KBM-7 (cell line): Measurements from ENCODE around the gene PLCB4.

Experiments
- DNase-seq: peaks from one replicate; pipeline ENCODE4 v3.0.0-alpha.2; 2015
- in situ Hi-C: fragments of 300-500 bp; cut with MboI; formaldehyde crosslinking; loops from 2 replicates; pipeline ENCODE4 v1.14.3; 2020; ENCODE audit warnings: low sequenced_read_pairs, low pct_unique_long_range_greater_than_20kb, mixed read lengths

Gene PLCB4

GRCh38 chr20:9281803-9282202 is 212.9 kb downstream of the PLCB4 start:
- no peak for DNase-seq
- in situ Hi-C loops = no loop called here

DNA sequence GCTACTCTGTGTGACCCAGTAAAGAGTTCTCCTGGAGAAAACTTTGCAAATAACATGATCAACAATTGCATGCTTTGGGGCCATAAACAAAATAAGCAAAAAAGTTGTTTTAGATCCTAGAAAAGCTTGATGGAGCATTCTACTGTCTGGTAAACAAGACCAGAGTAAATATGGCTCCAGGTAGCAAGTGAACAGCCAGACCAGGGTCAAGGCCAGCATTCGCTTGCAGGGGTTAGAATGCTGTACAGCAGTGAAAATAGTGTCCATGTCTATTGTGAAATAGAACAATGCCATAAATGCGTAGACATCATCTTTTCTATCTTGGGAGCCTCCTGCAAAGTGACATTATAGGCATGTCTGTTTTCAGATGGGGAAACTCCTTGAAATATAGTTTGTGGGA is 216.7 kb downstream of the PLCB4 start:
- no peak for DNase-seq
- in situ Hi-C loops = no loop called here

GRCh38 chr20:9286501-9287461 is 217.9 kb downstream of the PLCB4 start:
- no peak for DNase-seq
- in situ Hi-C loops = no loop called here

DNA sequence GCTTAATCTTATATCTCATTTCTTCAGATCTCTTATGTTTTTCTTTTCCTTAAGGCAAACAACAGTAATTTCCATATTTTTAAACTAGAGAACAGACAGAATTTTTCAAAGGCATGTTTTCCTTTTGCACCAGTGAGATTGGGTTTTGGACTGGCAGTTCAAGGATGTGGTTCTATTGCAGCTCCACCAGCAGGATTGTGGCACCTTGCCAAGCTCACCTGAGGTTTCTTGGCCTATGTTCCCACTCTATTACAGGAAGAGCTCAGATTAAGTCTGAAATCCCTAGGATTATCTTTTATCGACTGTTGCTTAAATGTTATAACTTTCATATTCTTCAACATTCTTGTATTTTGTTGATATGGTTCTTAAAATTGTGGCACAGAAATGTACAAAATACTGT is 218.9 kb downstream of the PLCB4 start:
- in situ Hi-C loops = no loop called here
- no peak for DNase-seq

GRCh38 chr20:9290331-9290730 is 221.4 kb downstream of the PLCB4 start:
- DNase-seq = no peak
- in situ Hi-C loops = no loop called here

- in situ Hi-C loops = no loop called here
- no peak for DNase-seq
These were observed 224.3 kb downstream of the PLCB4 start for GRCh38 chr20:9293145-9293544.

DNA sequence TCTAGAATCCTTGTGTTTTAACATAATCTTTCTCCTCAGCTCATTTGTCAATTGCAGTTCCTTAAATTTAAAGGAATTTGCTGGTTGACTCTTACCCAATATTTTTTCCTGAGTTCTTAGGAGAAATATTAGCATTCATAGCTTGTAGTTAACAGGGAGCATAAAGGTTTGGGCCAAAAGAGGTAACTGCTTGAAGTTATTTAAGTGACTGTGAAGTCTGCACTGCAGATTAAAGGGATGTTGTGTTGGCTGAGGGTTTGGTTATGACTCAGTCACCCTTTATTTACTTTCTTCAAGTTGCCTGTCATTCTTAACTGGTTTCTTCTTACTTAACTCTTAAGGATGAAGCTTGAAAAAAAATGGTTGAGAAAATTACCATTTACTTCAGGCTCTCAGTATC is 225.2 kb downstream of the PLCB4 start:
- in situ Hi-C loops = no loop called here
- DNase-seq = no peak

DNA sequence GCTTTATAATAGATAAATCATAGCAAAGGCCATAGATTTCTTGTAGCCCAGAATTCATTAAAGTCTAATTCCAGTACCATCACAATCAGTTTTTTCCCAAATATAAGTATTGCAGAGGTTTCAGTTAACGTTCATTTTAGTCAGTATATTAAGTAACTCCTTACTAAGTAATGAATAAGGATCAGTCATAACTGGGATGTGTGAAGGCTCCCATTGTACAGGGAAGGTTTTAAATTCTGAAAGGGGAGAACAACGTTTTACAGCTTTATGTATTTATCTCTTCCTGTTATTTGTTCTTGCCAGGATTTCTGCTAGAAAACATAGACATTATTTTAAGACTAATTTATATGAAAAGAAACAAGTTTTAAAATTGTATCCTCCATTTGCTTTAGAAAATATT is 230.0 kb downstream of the PLCB4 start:
- DNase-seq = no peak
- in situ Hi-C loops = no loop called here

- no peak for DNase-seq
- in situ Hi-C loops = no loop called here
These were observed 231.2 kb downstream of the PLCB4 start for GRCh38 chr20:9300080-9300479.

GRCh38 chr20:9300534-9300933 is 231.6 kb downstream of the PLCB4 start:
- in situ Hi-C loops = no loop called here
- DNase-seq = no peak

DNA sequence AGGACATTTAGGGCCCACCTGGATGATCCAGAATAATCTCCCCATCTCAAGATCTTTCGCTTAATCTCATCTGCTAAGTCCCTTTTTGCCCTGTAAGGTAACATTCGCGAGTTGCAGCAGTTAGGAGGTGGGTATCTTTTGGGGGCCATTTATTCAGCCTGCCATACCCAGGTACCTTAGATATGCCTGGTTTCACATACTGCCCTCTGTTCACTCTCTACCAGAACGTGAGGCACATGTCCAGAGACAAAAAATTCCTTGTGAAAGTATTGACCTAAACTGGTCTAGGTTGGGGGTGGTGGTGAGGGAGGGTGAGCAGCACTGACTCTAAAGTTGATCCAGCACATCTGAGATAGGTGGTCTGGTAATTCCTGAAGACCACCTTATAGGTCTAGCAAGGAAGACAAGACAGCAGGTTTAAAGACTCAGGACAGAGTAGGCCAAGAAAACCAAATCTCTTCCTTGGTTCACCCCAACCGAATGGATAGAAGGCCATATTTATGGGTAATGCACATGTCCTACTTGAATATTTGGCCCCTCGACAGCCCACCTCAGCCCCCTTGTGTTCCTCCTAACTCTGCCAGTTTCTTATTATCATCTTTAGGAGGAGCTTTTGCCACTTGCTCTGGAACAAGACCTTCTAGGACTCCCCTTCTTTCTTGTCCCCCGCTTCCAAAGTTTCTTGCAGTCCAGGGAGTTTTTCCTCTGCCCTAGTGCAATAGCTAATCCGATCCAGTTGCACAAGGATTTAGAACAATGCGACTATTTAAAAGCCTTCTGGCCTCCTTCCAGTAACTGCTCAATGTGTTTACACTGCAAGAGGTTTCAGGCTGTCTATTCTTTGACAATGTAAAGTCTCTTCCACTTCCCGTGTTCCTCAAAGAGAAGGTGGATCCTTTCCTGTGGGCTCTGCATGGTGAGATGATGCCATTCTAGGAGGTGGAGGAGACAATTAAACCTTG is 232.5 kb downstream of the PLCB4 start:
- in situ Hi-C loops = no loop called here
- no peak for DNase-seq

- in situ Hi-C loops = no loop called here
- DNase-seq = no peak
These were observed 233.2 kb downstream of the PLCB4 start for GRCh38 chr20:9302091-9302462.

GRCh38 chr20:9306521-9306920 is 237.6 kb downstream of the PLCB4 start:
- no peak for DNase-seq
- in situ Hi-C loops = no loop called here

DNA sequence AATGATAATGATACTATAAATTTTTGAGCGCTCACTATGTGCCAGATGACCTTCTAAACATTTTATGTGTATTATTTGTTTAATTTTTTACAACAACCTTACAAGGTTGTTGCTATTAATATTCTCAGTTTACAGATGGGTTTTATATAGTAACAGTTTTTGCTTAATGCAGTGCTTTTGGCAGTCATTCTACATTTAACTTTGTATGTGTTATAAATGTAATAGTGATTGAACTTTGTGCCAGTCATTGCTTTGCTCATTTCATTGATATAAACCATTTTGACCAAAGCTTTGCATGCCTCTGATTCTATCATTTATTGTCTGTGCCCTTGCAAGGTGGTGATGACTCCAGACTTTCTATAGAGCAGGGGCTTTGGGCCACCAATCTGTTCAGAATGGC is 239.2 kb downstream of the PLCB4 start:
- in situ Hi-C loops = no loop called here
- DNase-seq = no peak

- no peak for DNase-seq
- in situ Hi-C loops = no loop called here
These were observed 242.2 kb downstream of the PLCB4 start for GRCh38 chr20:9311132-9311531.

DNA sequence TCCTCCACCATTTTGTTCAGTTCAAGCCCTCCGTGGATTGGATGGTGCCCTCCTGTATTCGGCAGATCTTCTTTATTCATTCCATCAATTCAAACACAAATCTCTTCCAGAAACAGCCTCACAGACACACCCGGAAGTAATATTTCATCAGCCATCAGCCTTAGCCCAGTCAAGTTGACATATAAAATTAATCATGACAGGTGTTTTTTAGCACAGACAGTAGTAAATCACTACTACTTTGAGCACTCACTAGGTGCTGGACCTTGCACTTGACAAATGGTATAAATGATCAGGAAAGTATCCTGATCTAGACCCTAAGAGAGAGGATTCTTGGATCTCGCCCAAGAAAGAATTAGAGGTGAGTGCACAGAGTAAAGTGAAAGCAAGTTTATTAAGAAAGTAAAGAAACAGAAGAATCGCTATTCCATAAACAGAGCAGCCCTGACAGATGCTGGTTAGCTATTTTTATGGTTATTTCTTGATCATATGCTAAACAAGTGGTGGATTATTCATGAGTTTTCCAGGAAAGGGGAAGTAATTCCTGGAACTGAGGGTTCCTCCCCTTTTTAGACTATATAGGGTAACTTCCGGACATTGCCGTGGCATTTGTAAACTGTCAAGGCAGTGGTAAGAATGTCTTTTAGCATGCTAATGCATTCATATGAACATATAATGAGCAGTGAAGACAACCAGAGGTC is 250.9 kb downstream of the PLCB4 start:
- DNase-seq = peak; percentile 6
- in situ Hi-C loops = no loop called here

DNA sequence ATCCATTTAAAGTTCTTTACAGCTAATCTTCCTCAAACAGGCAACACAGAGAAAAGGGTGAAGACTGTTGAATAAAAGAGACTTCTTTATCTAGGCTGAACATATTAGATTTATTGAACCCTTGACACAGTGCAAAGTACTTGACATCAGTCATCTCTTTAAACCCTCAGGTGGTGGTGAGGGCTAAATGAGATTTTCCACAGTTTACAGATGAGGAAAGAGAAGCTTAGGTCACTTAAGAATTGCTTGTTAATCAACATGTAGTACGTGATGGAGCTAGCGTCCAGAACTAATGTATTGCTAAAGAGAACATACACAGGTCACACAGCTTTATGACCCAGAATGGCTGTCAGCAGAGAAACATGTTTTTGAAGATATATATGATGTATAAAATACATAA is 252.1 kb downstream of the PLCB4 start:
- no peak for DNase-seq
- in situ Hi-C loops = no loop called here

DNA sequence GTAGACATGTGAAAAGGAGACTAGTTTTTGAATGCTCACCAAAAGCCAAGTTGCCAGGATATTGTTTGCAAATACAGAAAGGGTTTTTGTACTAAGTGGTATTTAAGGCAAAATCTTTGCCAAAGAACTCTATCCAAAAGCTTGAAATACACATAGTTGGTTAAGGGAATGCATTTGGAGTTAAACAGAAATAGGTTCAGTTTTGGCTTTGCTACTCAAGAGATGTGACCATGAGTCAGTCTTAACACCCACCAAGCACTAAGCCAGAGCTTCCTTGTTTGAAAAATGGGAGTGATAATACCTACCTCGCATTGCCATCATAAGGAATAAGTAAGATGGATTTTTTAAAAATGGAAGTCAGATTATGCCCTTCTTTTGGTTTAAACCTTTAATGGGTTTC is 253.8 kb downstream of the PLCB4 start:
- no peak for DNase-seq
- in situ Hi-C loops = no loop called here

DNA sequence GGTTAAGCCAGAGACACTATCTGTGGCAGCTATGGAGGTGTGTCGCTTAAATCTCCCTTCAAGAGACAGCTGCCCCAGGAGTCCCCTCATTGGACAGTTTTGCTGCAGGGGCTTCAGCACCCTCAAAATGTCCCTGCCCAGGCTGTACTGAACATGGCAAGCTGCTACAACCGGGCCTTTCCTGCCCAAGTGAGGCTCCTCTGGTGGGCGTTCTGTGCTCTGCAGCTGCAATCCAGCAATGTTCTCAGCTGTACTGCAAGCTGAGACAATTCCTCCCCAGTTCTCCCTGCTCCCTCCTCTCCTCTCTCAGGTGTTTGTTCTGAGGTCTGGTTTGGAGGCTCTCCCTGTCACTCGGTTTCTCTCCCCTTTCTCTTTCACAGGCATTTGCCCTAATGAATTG is 254.7 kb downstream of the PLCB4 start:
- no peak for DNase-seq
- in situ Hi-C loops = no loop called here
